IMR-90 (cell line): ENCODE data around the gene DEFB129. TPM values are rescaled to one million over a fixed set of nuclear protein-coding genes. Genes with fewer than 3 reads are reported as not detected.

Experiments used
- ATAC-seq: fragments of 200-7000 bp; cut with Tn5 transposase; 2 replicates; pipeline ENCODE4 v1.9.1; 2020; ENCODE audit warnings: low read depth, mild to moderate bottlenecking, moderate library complexity
- BruUV-seq: library from RNA; stranded (reverse); fragments of 400-500 nt; replicated peaks from 2 replicates; lab custom pipeline; 2021; lab: Mats Ljungman, UMichigan
- CTCF ChIA-PET: fragments of 300-600 bp; formaldehyde crosslinking; extraction: SDS; loops from one replicate; lab custom pipeline; 2021; ENCODE audit warnings: antibody characterized with exemption; lab: Yijun Ruan, JAX
- POLR2A ChIA-PET: fragments of 300-600 bp; sonication (Branson Sonifier 250); formaldehyde crosslinking; loops from one replicate; lab custom pipeline; 2022; ENCODE audit warnings: antibody characterized with exemption; ENCODE audit not compliant: unreplicated experiment; lab: Charles Lee
- DNase-seq: peaks from one replicate; pipeline ENCODE4 v3.0.0; 2013
- H2AFZ ChIP-seq: replicated peaks from 2 replicates; pipeline ENCODE3; 2013; ENCODE audit warnings: low read length, mild to moderate bottlenecking; ENCODE audit not compliant: poor library complexity
- H2AK5ac ChIP-seq: 2 replicates; pipeline ENCODE4 v1.6.1; 2013; ENCODE audit warnings: low read depth, low read length, inconsistent platforms
- H2AK9ac ChIP-seq: replicated peaks from 2 replicates; pipeline ENCODE3; 2013; ENCODE audit warnings: mild to moderate bottlenecking, low read depth, low read length, moderate library complexity; ENCODE audit not compliant: poor library complexity
- H2BK120ac ChIP-seq: 2 replicates; pipeline ENCODE4 v1.6.1; 2013; ENCODE audit warnings: low read depth, low read length, inconsistent platforms
- H2BK15ac ChIP-seq: 3 replicates; pipeline ENCODE4 v1.6.1; 2013; ENCODE audit warnings: low read depth, low read length, inconsistent platforms
- H2BK20ac ChIP-seq: 2 replicates; pipeline ENCODE4 v1.6.1; 2013; ENCODE audit warnings: low read depth, mild to moderate bottlenecking, inconsistent platforms, low read length, moderate library complexity
- H2BK5ac ChIP-seq: 2 replicates; pipeline ENCODE4 v1.6.1; 2013; ENCODE audit warnings: mild to moderate bottlenecking, low read depth, low read length, inconsistent platforms; ENCODE audit not compliant: poor library complexity, severe bottlenecking
- H3K14ac ChIP-seq: replicated peaks from 2 replicates; pipeline ENCODE4 v1.6.1; 2013; ENCODE audit warnings: low read depth, low read length, inconsistent platforms
- H3K18ac ChIP-seq: 2 replicates; pipeline ENCODE4 v1.6.1; 2013; ENCODE audit warnings: low read depth, low read length, control low read depth
- H3K23ac ChIP-seq: 2 replicates; pipeline ENCODE4 v1.6.1; 2013; ENCODE audit warnings: low read depth, low read length, inconsistent platforms
- H3K27ac ChIP-seq: 2 replicates; pipeline ENCODE4 v1.5.1; 2013; ENCODE audit warnings: mild to moderate bottlenecking, control low read depth, low read length; ENCODE audit not compliant: insufficient read depth
- H3K27me3 ChIP-seq: 2 replicates; pipeline ENCODE4 v1.6.1; 2013; ENCODE audit warnings: low read length; ENCODE audit not compliant: control insufficient read depth, insufficient read depth
- H3K36me3 ChIP-seq: 2 replicates; pipeline ENCODE4 v1.6.1; 2013; ENCODE audit warnings: low read length, mixed read lengths; ENCODE audit not compliant: control insufficient read depth, insufficient read depth
- H3K4ac ChIP-seq: 2 replicates; pipeline ENCODE4 v1.6.1; 2013; ENCODE audit warnings: low read depth, low read length, inconsistent platforms
- H3K4me1 ChIP-seq: 2 replicates; pipeline ENCODE4 v1.6.1; 2013; ENCODE audit warnings: low read length, mixed read lengths; ENCODE audit not compliant: control insufficient read depth, insufficient read depth
- H3K4me2 ChIP-seq: 2 replicates; pipeline ENCODE4 v1.6.1; 2013; ENCODE audit warnings: low read depth, mild to moderate bottlenecking, control low read depth, low read length, moderate library complexity
- H3K4me3 ChIP-seq: 2 replicates; pipeline ENCODE4 v1.5.1; 2013; ENCODE audit warnings: low read depth, mild to moderate bottlenecking, control low read depth, low read length, moderate library complexity; ENCODE audit not compliant: insufficient read depth
- H3K56ac ChIP-seq: 2 replicates; pipeline ENCODE4 v1.6.1; 2013; ENCODE audit warnings: low read length, inconsistent platforms; ENCODE audit not compliant: insufficient read depth; ENCODE audit errors: extremely low read depth
- H3K79me1 ChIP-seq, 2 experiments: 2 replicates each; pipeline ENCODE4 v1.6.1; 2013; ENCODE audit warnings: low read length in 2 of 2, inconsistent platforms in 1 of 2, low read depth in 1 of 2
- H3K9ac ChIP-seq: 2 replicates; pipeline ENCODE4 v1.6.1; 2013; ENCODE audit warnings: low read depth, low read length, control low read depth
- H3K9me1 ChIP-seq: 2 replicates; pipeline ENCODE4 v1.6.1; 2013; ENCODE audit warnings: low read length, inconsistent platforms; ENCODE audit not compliant: insufficient read depth
- H3K9me3 ChIP-seq: 2 replicates; pipeline ENCODE4 v1.6.1; 2013; ENCODE audit warnings: low read length; ENCODE audit not compliant: control insufficient read depth, insufficient read depth
- H4K20me1 ChIP-seq: 2 replicates; pipeline ENCODE4 v1.6.1; 2013; ENCODE audit warnings: low read length, inconsistent platforms; ENCODE audit not compliant: insufficient read depth
- H4K5ac ChIP-seq: 2 replicates; pipeline ENCODE4 v1.6.1; 2013; ENCODE audit warnings: mild to moderate bottlenecking, low read depth, low read length, control low read depth
- H4K8ac ChIP-seq, 2 experiments: 2 replicates each; pipeline ENCODE4 v1.6.1; 2013; ENCODE audit warnings: low read depth in 2 of 2, low read length in 2 of 2, control low read depth in 1 of 2, inconsistent platforms in 1 of 2
- H4K91ac ChIP-seq: 2 replicates; pipeline ENCODE4 v1.6.1; 2013; ENCODE audit warnings: low read depth, low read length, inconsistent platforms; ENCODE audit not compliant: insufficient read depth
- BHLHE40 ChIP-seq: fragments of 150-350 bp; IDR thresholded peaks from 2 replicates; pipeline ENCODE4 v1.6.1; 2016; ENCODE audit warnings: mild to moderate bottlenecking, low read depth, low read length
- CEBPB ChIP-seq: IDR thresholded peaks from 2 replicates; pipeline ENCODE4 v1.6.1; 2012; ENCODE audit warnings: low read depth, low read length, improper control_type of control experiment
- CHD1 ChIP-seq: IDR thresholded peaks from 2 replicates; pipeline ENCODE4 v1.6.1; 2012; ENCODE audit warnings: low read depth, low read length, improper control_type of control experiment
- CTCF ChIP-seq: conservative IDR thresholded peaks from 2 replicates; pipeline ENCODE4 v1.5.1; 2012; ENCODE audit warnings: mild to moderate bottlenecking, low read depth, low read length, improper control_type of control experiment
- ELK1 ChIP-seq: fragments of 150-350 bp; IDR thresholded peaks from 2 replicates; pipeline ENCODE4 v1.6.1; 2016; ENCODE audit warnings: low read depth, mild to moderate bottlenecking, low read length, moderate library complexity, borderline replicate concordance
- FOS ChIP-seq: fragments of 150-350 bp; IDR thresholded peaks from 2 replicates; pipeline ENCODE4 v1.6.1; 2016; ENCODE audit warnings: low read depth, low read length
- MAFK ChIP-seq: IDR thresholded peaks from 2 replicates; pipeline ENCODE4 v1.6.1; 2012; ENCODE audit warnings: low read depth, low read length, improper control_type of control experiment
- MAZ ChIP-seq: IDR thresholded peaks from 2 replicates; pipeline ENCODE4 v1.6.1; 2012; ENCODE audit warnings: low read depth, mild to moderate bottlenecking, low read length, improper control_type of control experiment, moderate library complexity, borderline replicate concordance
- MXI1 ChIP-seq: IDR thresholded peaks from 2 replicates; pipeline ENCODE4 v1.6.1; 2012; ENCODE audit warnings: low read depth, mild to moderate bottlenecking, low read length, moderate library complexity, borderline replicate concordance
- NFE2L2 ChIP-seq: fragments of 150-350 bp; IDR thresholded peaks from 2 replicates; pipeline ENCODE4 v1.6.1; 2016; ENCODE audit warnings: low read depth, mild to moderate bottlenecking, low read length
- POLR2A ChIP-seq: IDR thresholded peaks from 2 replicates; pipeline ENCODE4 v1.6.1; 2012; ENCODE audit warnings: mild to moderate bottlenecking, low read depth, low read length
- RAD21 ChIP-seq: IDR thresholded peaks from 2 replicates; pipeline ENCODE4 v1.6.1; 2012; ENCODE audit warnings: low read length, improper control_type of control experiment
- RCOR1 ChIP-seq: IDR thresholded peaks from 2 replicates; pipeline ENCODE4 v1.6.1; 2012; ENCODE audit warnings: mild to moderate bottlenecking, low read length, improper control_type of control experiment; ENCODE audit not compliant: insufficient replicate concordance
- RFX5 ChIP-seq: IDR thresholded peaks from 2 replicates; pipeline ENCODE4 v1.8.0; 2012; ENCODE audit warnings: low read depth, mild to moderate bottlenecking, low read length, moderate library complexity
- SMC3 ChIP-seq: fragments of 150-350 bp; IDR thresholded peaks from 2 replicates; pipeline ENCODE4 v1.6.1; 2016; ENCODE audit warnings: low read depth, mild to moderate bottlenecking, antibody characterized with exemption, low read length, moderate library complexity
- USF2 ChIP-seq: fragments of 150-350 bp; IDR thresholded peaks from 2 replicates; pipeline ENCODE4 v1.6.1; 2017; ENCODE audit warnings: mild to moderate bottlenecking, antibody characterized with exemption, low read length, low read depth
- WGBS, 2 experiments: methylation state at CpG; one replicate each; pipeline versions ENCODE4 v1.1.5 to v1.1.7; 2013; ENCODE audit warnings: missing lambda C conversion rate in 2 of 2; ENCODE audit not compliant: insufficient read length in 1 of 2; ENCODE audit errors: extremely low coverage in 2 of 2; 5-methylcytosine and 5-hydroxymethylcytosine counted together
- dilution Hi-C: fragments of 300-500 bp; cut with HindIII; formaldehyde crosslinking; loops from one replicate; pipeline ENCODE4 v1.14.3; 2018; ENCODE audit warnings: low sequenced_read_pairs; ENCODE audit not compliant: unreplicated experiment
- in situ Hi-C: fragments of 300-500 bp; cut with MboI; formaldehyde crosslinking; loops from 3 replicates; pipeline ENCODE4 v1.14.3; 2019; ENCODE audit warnings: low sequenced_read_pairs, inconsistent platforms, mixed read lengths
- intact Hi-C: fragments of 100-400 bp; cut with micrococcal nuclease; formaldehyde crosslinking; loops from 2 replicates; pipeline ENCODE4 v1.10.0; 2022
- polyA plus RNA-seq, 3 experiments: library from polyadenylated mRNA; depleted of rRNA; stranded (reverse); fragments of >200 nt; gene quantifications; 2 replicates each; pipeline ENCODE4 v1.2.3, GENCODE V29; 2012; ENCODE audit warnings: low replicate concordance in 1 of 3
- total RNA-seq: library from RNA; depleted of rRNA; stranded (reverse); fragments of >200 nt; gene quantifications from 2 replicates; pipeline ENCODE4 v1.2.3, GENCODE V29; 2012

Gene DEFB129
- total and polyA plus RNA-seq, 2 of the 4 experiments (the other 2 are of a cell fraction): not detected

GRCh38 chr20:227439-228105 is 514 bp downstream of the DEFB129 start:
- Histone ChIP-seq H3K18ac (no peak overlapping the region), H3K4ac (no peak overlapping the region), H3K4me2 (no peak overlapping the region), H2AFZ (no peak overlapping the region), H4K8ac (no peak overlapping the region), H3K27me3 (peaks cover 3% of the 10 kb centered on the region), H3K36me3 (no peaks in the 10 kb centered on the region), H3K27ac (no peak overlapping the region), H2AK9ac (no peak overlapping the region), H3K9me3 (no peaks in the 10 kb centered on the region), H2BK120ac (no peak overlapping the region), H4K20me1 (no peaks in the 10 kb centered on the region), H2AK5ac (no peak overlapping the region), H2BK20ac (no peak overlapping the region), H3K79me1 (no peaks in the 10 kb centered on the region), H3K9ac (no peak overlapping the region), H4K91ac (no peak overlapping the region), H3K4me1 (no peaks in the 10 kb centered on the region), H3K14ac (no peak overlapping the region), H3K4me3 (no peak overlapping the region), H3K9me1 (no peaks in the 10 kb centered on the region), H2BK15ac (no peak overlapping the region), H2BK5ac (no peak overlapping the region), H4K5ac (no peak overlapping the region), H3K23ac (no peak overlapping the region), H3K56ac (no peak overlapping the region)
- intact Hi-C loops (no loop called here), dilution Hi-C loops (no loop called here), in situ Hi-C loops (no loop called here)
- no CpG with 5 or more reads among the region's 3 CpGs for WGBS, 2 experiments
- ATAC-seq (no peak), DNase-seq (no peak)
- POLR2A ChIA-PET: no interaction called here
- CTCF ChIA-PET: interaction anchor here (0.6 kb wide), 1 partner anchor 310 kb away, joined by 6 read pairs; no protein-coding TSS in a partner anchor
- no peak for TF ChIP-seq FOS
- no peak for TF ChIP-seq MXI1
- TF ChIP-seq ELK1: no peak
- no peak for TF ChIP-seq NFE2L2
- no peak for TF ChIP-seq CHD1
- TF ChIP-seq MAZ: no peak
- no peak for TF ChIP-seq RCOR1
- TF ChIP-seq RFX5: no peak
- no peak for TF ChIP-seq MAFK
- no peak for TF ChIP-seq POLR2A
- TF ChIP-seq USF2: no peak
- no peak for TF ChIP-seq CTCF
- TF ChIP-seq BHLHE40: no peak
- TF ChIP-seq CEBPB: no peak
- no peak for TF ChIP-seq SMC3
- no peak for TF ChIP-seq RAD21
- BruUV-seq: no TSS peak
